22Rv1 (cell line): ENCODE data around the gene HEATR1.

Source experiments
- ZFX ChIP-seq: fragments of 450-650 bp; IDR thresholded peaks from 2 replicates; pipeline ENCODE4 v1.6.1; 2017; ENCODE audit warnings: antibody characterized with exemption, borderline replicate concordance
- TF ChIP-seq, protein P1 (sequence below): fragments of 450-650 bp; IDR thresholded peaks from 2 replicates; pipeline ENCODE4 v1.5.1; 2017; ENCODE audit warnings: mild to moderate bottlenecking

DNA sequence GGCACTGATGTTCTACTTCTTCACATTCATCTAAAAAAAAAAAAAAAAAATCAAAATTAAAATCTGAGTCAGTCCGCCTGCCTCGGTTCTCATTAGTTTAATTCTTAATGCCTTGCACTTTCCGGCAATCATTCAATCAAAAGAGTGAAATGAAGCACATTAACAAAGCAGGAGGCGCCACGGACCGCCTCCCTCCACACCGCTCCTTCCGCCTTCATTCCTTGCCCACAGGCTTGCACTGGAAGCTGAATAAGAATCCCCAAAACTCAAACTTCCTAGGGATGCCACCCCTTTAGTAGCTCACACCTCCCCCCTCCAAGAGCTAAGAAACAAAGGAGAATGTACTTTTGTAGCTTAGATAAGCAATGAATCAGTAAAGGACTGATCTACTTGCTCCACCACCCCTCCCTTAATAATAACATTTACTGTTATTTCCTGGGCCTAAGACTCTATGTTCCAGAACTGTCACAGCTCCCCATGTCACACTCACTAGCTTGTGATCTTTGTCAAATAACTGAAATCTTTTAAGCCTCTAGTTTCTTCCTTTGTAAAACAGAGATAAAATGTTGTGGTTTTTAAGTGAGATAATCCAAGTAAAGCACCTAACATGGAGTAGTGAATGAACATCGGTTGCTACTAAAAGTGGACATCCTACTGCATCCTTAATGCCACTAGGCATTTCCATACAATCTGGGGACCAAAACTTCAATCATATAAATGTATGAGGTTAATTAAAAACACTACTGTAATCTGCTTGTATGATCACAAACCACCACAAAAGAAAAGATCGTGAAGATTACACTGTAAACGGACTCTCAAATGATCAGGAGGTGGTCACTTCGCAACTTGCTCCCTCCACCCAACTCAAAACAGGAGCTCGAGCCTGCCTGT is 53.1 kb downstream of the HEATR1 start:
- TF ChIP-seq, protein P1, sequence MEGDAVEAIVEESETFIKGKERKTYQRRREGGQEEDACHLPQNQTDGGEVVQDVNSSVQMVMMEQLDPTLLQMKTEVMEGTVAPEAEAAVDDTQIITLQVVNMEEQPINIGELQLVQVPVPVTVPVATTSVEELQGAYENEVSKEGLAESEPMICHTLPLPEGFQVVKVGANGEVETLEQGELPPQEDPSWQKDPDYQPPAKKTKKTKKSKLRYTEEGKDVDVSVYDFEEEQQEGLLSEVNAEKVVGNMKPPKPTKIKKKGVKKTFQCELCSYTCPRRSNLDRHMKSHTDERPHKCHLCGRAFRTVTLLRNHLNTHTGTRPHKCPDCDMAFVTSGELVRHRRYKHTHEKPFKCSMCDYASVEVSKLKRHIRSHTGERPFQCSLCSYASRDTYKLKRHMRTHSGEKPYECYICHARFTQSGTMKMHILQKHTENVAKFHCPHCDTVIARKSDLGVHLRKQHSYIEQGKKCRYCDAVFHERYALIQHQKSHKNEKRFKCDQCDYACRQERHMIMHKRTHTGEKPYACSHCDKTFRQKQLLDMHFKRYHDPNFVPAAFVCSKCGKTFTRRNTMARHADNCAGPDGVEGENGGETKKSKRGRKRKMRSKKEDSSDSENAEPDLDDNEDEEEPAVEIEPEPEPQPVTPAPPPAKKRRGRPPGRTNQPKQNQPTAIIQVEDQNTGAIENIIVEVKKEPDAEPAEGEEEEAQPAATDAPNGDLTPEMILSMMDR: no peak
- no peak for TF ChIP-seq ZFX
